ENCODE data around the gene INPP5D.
"Not testable (repeated sequence)": the region's sequence is repeated elsewhere in the genome, so short reads cannot be mapped to it uniquely, and the experiment has no call there.

The INPP5D gene

GRCh38 chr2:233059797-233060500 lies at the start of gene INPP5D:
Gene INPP5D (plus strand): TSS chr2:233060342. CDS start chr2:233060479, 137 bp downstream.
- DNase-seq = peak; percentile 69

DNA sequence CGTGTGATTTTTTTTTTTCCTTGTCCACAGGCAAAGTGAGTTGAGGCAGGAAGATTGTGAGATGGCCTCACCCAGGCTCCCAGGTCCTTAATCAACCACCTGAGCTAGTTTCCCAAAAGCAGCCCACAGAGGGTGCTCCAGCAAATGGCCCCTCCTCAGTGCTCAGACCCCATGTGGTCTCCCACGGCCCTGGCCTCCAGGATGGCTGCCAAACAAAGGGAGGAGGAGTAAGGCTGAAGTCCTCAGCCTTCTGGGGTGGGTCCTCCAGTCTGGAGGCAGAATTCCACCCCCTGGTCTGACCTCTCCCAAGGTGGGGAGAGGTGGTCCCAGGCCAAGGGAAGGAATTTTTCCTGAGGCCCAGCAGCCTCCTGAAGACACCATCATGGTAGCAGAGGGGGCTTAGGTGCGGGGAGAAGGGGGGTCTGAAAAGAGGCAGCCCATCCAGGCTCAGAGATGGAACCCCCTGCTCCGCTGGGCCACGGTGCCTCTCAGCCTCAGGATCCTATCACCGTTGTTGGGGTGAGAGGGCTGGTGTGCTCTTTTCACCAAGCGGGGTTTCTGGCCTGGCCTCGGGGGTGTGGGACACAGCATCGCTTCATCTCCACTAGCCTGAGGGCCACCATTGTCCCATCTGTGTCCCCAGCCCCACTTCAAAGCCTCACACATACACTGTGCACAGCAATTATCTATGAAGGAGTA lies 49.4 kb upstream of the INPP5D start:
- DNase-seq = no peak

GRCh38 chr2:233011268-233011650 lies 48.9 kb upstream of the INPP5D start:
- no peak for DNase-seq

DNA sequence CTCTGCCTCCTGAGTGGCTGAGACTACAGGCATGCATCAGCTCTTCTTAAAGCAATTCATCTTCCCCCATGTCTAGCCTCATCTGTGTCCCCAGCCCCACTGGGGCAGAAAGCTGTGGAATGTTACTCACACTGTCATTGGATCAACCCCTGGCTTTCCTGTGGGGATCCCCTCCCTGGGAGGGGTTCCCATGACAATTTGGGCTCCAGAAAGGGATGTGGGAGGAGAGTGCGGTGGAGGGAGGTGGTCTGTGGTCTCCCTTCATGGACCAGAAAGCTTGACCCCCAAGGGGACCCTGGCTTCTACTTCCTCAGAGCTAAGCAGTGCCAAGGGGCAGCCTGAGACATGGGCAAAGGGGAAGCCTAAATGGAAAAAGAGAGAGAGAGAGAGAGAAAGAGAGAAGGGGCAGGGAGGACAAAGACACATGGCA lies 48.4 kb upstream of the INPP5D start:
- no peak for DNase-seq

- DNase-seq = no peak
These were observed 47.7 kb upstream of the INPP5D start for GRCh38 chr2:233012301-233012971.

DNA sequence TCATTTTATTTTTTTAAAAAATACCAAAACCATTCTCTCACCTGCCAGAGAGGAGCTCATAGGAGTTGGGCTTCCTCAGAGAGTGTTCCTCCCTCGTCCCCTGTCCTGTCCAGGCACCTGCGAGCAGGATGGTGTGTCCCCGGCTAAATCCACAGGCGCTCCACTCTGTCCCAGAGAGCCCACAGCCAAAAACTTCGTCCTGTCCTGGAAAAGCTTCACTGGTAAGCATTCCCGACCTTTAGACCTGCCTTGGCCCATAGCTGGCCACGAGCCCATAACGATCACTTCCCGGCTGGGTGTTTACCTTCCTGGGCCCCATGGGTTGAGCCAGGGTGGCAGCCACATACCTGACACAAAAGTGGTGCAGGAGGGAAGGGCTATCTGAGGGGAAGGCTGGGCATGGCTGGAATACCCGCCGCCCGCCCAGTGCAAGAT lies 47.1 kb upstream of the INPP5D start, which contains the start of gene NGEF:
NGEF (minus strand) TSS at position 230 of the 435 bp plus-strand sequence. CDS start 38,366 bp downstream, outside the sequence.
- DNase-seq = no peak

GRCh38 chr2:233013650-233014049 lies 46.5 kb upstream of the INPP5D start:
- DNase-seq = no peak

GRCh38 chr2:233015019-233015645 lies 45.0 kb upstream of the INPP5D start:
- no peak for DNase-seq

DNA sequence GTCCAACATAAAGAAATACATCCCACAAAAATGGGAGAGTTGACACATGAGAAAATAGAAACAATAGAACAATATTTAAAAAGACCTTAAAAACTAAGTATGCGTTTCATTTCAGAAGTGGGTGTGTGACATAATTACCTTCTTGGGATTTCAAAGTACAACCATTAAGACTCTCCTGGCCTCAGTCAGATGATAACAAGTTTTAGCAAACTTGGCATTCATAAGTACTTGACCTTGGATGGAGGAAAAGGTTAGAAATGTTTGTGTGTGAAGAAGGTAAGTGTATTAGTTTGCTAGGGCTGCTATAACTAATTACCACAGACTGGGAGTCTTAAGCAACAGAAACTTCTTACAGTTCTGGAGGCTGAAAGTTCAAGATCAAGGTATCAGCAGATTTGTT lies 42.2 kb upstream of the INPP5D start:
- DNase-seq = no peak

- DNase-seq = not testable (repeated sequence)
These were observed 40.5 kb upstream of the INPP5D start for GRCh38 chr2:233019610-233020009.

- no peak for DNase-seq
These were observed 39.7 kb upstream of the INPP5D start for GRCh38 chr2:233020454-233020853.

DNA sequence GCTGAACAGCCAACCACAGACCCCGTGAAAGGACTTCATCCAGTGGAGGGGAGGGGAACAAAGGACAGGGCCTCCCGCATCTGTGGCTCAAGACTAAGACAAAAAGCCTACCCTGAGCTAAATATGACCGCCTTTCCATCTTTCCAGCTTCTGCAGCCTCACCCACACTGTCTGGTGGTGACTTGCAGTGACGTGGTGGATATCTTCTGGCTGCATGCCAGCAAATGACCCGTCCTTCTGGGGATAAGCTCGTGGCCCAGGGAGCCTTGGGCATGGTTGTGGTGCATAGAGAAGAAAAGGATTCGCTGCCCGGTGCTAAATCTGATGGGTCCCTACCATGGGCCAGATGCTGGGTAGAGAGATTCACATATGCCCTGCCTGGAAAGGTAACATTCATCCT lies 38.4 kb upstream of the INPP5D start:
- DNase-seq = no peak

DNA sequence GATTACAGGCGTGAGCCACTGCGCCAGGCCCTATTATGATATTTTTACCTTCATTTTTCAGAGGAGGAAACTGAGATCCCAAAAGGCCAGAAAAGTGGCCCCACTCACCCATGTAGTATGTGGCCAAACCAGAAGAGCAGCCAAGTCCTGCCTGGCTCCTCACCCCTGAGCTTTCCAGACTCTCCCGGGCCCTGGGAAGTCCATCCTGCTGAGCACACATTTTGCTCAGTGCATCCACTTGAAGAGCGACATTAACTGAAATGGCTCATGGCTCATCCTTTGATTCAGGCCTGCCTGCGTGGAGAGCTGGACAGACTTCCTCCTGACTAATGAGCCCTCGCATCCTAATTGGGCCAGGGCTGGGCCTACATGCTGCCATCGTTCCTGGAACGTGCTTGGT lies 37.6 kb upstream of the INPP5D start:
- no peak for DNase-seq

DNA sequence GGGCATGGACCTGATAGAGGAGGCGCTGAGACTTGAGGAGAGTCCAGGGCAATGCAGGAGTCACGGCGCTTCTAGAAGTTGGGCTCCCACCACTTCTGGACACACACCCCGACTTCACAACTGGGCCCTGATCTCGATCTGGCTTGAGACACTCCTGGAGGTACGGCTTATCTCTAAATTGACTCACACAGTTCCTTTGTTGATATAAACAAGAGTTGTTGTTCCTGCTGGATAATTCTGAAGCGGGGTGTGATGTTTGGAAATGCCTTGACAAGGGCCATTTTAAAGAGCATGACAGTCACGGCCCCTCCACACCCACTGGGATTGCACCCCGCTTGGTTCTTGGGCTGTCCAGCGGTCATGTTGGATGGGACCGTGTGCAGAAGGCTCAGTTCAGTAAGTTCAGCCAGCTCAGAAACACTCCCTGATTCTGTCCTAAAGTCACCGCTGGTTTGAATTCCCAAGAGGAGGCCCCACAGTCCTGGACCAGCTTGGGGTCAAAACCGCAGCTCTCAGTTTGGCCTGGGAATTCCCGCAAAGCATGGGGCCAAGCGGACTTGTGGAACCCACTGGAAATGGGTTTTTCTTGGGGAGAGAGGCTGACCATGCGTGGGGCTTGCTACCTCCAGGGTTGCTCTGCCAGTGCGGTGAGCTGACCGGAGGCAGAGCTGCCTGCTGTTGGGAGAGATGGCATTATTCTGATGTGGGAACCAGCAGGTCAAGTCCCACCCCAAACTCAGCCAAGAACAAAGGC lies 37.0 kb upstream of the INPP5D start:
- DNase-seq = no peak

DNA sequence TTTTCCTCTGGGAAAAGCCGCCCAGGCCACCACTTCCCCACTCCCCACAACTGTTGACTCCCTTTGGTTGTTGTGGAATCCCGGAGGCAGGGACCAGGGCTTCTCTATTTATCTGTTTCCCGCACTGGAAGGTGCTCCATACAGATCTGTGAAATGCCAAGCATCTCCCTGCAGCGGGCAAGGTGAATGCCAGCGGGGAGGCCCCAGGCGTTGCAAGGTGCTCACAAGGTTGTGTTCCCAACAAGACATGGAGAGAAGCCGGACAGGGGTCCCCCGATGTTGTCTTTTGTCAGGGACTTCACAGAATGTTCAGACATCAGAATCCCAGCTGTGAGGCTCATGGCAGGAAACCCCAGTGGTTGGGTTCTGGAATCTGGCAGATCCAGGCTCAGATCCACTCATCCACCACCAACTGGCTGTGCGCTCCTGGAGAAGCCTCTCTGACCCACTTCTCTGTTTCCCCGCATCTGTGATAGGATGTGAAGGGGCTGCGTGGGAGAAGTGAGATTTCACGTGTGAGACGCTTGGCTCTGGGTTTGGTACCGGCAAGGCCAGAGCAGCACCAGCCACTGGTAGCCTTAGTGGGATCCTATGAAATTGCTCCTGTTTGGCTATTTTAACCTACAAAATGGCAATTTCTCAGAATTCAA lies 36.3 kb upstream of the INPP5D start:
- DNase-seq = no peak

DNA sequence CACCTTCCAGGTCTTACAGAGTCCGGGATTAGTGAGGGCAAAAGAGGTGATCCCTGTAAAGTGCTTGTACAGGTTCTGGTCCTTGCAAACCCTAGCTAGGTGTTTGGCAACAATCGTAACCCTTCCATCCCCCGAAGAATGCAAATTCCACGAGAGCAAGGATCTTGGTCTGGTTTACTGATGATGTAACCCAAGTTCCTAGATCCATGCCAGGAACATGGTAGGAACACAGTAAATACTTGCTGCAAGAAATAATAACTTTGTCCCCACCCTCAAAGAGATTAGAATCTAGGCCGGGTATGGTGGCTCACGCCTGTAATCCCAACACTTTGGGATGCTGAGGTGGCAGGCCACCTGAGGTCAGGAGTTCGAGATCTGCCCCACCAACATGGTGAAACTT lies 34.4 kb upstream of the INPP5D start:
- DNase-seq = no peak

DNA sequence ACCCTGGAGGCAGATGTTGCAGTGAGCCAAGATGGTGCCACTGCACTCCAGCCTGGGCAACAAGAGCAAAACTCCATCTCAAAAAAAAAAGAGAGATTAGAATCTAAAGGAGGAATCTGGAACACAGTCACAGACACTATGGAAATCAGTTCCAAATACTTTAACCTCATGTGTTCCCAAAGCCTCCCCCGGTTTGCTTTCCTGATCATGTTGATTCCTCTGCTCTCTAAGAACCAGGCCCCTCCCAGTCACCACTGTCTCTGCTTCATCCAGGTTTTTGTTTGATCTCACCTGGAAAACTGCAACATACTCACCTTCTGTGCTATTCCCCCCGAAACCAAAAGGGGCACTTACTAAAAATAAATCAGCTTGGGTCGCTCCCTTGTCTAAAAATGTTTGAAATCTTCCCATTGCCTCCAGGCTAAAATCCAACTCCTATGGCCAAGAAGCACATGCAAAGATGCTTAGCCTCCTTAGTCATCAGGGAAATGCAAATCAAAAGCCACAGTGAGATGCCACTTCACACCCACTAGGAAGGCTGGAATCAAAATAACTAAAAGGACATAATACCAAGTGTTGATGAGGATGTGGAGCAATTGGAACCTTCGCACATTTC lies 33.8 kb upstream of the INPP5D start:
- no peak for DNase-seq

GRCh38 chr2:233029321-233029720 lies 30.8 kb upstream of the INPP5D start:
- no peak for DNase-seq

GRCh38 chr2:233031556-233032500 lies 28.3 kb upstream of the INPP5D start:
- DNase-seq = no peak

DNA sequence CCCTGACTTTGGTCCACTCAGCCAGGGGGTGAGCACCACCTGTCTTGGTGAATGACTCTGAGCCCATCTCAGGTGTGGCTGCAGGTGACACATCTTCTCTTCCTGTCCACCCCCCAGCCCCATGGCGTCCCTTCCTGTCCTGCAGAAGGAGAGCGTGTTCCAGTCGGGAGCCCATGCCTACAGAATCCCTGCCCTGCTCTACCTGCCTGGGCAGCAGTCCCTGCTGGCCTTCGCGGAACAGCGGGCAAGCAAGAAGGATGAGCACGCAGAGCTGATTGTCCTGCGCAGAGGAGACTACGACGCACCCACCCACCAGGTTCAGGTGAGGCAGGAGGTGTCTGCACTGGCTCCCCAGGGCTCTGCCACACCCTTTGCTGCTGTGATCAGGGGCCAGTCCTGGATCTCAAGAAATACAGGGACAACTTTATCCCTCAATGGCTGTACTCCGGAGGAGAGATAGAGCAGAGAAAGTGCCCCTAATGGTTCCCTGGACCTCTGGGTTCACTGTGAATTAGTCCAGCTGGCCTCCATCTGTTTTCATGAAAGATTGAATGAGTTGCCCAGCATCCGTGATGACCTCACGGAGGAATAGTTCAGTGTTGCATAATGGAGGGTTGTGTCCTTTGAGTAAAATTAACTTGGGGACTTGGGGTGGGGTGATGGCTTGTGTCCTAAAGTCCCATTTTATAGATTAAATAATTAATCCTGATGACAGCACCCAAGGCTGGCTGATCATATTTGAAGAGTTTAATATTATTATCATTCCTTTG lies 27.4 kb upstream of the INPP5D start, which contains the start of gene NEU2:
NEU2 (plus strand) TSS at position 122 of the 770 bp plus-strand sequence; CDS start at position 122, 0 bp downstream.
- no peak for DNase-seq
